Right forelimb (tissue), 1 donor: Measurements from ENCODE around the gene SPATA1.
A peak's percentile ranks its signal among the peaks of the same experiment; 100 is the strongest.
"Not testable (repeated sequence)": the region's sequence is repeated elsewhere in the genome, so short reads cannot be mapped to it uniquely, and the experiment has no call there.

Source experiments
- DNase-seq: peaks from one replicate; pipeline ENCODE4 v3.0.0-alpha.2; 2018

Gene SPATA1

DNA sequence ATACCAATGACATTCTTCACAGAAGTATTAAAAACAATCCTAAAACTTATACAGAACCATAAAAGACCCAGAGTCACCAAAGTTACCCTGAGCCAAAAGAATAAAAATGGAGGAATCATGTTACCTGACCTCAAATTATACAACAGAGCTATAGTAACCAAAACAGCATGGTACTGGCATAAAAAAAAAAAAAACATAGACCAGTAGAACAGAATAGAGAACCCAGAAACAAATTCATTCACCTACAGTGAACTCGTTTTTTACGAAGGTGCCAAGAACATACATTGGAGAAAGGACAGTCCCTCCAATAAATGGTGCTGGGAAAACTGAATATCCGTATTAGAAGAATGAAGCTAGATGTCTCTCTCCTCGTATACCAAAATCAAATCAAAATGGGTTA, 2.8 kb downstream of the SPATA1 start:
- DNase-seq = no peak

DNA sequence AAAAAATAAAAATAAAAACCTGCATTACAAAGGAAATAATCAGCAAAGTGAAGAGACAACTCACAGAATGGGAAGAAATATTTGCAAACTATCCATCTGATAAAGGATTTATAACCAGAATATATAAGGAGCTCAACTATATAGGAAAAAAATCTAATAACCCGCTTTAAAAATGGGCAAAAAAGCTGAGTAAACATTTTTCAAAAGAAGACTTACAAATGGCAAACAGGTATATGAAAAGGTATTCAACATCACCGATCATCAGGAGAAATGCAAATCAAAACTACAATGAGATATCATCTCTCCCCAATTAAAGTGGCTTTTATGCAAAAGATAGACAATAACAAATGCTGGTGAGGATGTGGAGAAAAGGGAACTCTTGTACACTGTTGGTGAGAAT, 4.0 kb downstream of the SPATA1 start:
- DNase-seq = no peak

DNA sequence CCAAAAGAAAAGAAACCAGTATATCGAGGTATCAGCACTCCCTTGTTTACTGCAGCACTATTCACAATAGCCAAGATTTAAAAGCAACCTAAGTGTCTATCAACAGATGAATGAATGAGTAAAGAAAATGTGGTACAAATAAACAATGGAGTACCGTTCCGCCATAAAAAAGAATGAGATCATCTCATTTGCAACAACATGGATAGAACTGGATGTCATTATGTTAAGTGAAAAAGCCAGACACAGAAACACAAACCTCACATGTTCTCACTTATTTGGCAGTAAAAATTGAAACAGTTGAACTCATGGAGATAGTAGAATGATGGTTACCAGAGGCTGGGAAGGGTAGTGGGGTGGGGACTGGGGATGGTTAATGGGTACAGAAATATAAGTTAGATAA, 4.5 kb downstream of the SPATA1 start:
- DNase-seq = no peak

DNA sequence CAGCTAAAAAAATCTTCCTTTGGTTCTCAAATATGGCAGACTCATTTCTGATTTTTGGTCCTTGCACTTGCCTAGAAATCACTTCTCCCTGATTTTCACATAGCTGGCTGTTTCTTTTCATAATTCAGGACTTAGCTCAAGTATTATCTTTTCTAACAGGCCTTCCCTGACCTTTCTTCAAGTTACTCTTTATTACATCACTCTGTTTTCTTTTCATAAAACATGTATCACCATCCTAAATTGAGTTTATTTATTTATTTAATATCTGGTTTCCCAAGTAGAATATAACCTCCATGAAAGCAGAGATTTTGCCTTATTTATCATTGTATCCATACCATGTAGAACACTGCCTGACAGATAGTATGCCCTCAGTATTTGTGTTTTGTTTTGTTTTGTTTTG, 18.4 kb downstream of the SPATA1 start:
- no peak for DNase-seq

DNA sequence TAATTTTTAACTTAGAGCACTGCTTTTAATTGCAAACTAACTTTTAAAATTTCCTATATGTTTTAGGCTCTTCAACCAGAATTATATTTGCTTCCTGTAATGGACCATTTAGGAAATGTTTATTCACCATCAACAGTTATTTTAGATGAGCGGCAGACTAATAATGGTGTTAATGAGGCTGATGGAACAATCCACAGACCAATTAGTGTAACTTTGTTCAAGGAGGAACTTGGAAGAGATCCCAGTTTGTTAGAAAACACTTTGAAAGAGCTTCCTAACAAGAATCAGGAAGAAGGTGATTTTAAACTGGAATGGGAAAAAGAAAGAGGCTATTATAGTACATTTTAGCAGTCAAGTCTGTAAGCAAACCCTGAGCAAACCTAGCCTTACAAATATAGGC, 19.6 kb downstream of the SPATA1 start:
- DNase-seq = no peak

DNA sequence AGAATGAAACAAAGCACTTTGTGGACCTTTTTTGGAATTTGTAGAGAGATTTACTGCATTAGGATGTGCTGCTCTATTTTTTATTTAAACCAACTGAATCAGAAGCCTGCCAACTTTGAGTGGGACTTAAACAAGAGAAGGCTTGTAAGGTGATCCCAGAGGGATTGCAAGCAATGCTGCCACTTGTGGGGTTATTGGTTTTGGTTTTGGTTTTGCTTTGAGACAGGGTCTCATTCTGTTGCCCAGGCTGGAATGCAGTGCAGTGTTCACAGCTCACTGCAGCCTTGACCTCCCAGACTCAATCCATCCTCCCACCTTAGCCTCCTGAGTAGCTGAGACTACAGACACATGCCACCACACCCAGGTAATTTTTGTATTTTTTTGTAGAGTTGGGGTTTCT, 32.4 kb downstream of the SPATA1 start:
- no peak for DNase-seq

DNA sequence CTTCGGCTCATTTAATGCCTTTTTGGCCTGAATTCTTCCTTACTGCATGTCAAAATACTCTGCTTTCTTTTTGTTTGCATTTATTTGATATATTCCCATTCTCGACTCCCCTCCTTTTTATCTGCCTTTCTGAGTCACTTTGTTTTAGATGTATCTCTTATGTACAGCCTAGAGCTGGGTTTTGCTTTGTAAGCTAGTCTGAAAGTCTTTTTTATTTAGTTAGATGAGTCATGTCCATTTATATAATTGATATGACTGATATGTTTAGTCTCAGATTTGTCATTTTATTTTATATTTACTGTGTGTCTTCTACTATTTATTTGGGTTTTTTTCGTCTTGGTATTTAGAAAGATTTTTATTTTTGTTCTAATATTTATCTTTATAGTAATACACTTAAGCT, 33.8 kb downstream of the SPATA1 start:
- no peak for DNase-seq

DNA sequence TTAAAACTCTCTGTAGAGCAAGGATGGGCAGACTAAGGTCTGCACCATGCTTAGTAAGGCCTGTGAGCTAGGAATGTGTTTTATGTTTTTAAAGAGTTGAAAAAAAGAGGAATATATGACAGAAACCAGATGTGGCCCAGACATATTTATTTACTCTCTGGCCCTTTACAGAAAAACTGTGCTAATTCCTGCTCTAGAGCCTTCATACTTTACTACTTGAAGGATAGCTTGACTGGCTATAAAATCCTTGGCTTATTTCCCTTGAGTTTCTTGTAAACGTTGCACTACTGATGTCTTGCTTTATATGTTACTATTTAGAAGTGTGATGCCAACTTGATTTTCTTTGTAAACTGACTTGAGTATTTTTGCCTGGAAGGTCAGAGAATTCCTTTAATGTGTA, 34.6 kb downstream of the SPATA1 start:
- DNase-seq = no peak

DNA sequence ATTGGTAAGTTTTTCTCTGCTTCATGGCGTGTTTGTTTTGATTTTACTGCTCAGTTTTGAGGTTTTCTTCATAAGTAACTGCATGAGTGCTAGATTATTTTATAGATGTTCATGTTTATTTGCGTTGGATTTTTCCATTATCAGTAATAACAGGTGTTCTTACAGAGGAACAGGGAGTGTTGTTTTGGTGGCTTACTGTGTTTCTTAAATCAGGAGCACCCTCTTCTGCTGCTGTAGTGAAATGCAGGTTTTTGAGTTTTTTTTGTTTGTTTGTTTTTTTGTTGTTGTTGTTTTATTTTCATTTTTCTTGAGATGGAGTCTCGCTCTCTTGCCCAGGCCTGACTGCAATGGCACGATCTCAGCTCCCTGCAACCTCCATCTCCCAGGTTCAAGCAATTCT, 35.5 kb downstream of the SPATA1 start:
- no peak for DNase-seq

DNA sequence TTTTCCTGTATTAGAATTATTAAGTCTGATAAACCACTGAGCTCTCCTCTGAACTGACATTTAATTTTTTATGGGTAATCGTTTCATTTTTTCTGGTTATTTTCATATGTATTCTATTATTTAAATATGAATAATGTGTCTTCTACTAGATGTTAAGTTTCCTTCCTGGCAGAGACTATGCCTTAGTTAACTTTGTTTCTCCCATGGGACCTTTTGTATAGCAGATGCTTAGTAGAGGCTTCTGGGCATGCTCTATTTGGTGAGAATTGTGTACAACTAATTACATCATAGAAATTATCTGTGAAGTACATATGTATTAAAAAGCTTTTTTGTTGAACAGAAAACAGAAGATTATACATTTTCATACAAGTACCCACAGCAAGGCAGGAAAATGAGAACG, 44.6 kb downstream of the SPATA1 start:
- DNase-seq = no peak

DNA sequence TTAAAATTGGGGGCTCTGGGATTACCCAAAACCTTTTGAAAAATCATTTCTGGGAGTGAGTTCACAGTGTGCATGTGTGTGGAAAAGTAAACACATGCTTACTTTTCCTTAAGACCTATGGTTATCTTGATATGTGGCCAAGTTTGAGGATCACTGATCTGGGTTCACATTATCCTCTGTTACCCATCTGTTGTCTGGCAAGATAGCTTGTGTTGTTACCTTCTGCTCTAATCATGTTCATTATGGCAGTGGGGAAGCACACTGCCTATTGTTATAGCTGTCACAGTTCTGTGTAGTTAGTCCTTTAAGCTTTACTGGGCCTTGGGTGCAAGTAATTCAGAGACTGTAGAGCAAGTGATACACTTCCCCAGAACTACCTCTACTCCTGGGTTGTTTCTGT, 63.0 kb downstream of the SPATA1 start:
- no peak for DNase-seq

DNA sequence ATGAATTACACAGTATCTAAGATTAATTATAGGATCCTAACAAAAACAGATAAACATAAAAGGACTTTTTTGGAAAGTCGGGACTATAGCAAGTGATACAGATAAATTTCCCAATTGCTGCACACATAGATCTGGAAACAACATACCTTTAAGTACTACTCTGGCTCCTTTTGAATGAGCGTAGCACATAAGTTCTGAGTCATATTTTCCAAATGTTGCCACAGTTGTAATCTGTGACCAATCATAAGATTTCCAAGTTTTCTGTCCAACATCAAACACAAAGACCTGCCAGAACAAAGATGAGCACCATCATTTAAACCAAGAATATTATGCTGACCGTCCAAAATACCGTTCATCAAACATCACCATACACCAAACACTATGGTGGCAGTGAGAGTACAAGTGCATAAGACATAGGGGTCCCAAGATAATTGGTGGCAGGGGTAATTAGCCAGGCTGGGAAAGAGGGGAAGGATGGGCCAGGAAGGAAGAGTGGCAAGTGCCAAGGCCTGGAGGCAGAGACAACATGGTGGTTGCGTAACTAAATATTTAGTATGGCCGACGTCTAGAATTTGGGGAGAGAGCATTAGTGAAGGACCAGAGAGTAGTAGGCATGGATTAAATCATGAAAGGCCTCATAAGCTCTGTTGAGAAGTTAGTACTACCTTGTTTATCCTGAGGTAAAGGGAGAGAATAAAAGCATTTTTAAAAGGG, 64.4 kb downstream of the SPATA1 start:
- DNase-seq = no peak

DNA sequence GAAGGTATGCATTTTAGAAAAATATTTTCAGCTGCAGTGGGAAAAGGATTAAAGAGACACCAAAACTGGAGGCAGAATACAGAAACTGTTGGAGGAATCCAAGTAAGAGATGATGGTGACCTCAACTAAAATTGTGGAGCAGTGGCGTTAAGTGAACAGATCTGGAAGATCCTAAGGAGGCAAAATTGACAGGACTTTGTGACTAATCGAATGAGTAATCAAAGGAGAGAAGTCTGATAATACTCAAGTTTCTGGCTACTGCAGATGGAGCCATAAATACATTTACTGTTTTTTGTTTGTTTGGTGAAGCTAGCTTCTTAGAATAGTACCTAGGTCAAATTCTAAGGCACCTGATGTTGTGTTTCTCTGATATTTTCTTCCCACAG, 65.0 kb downstream of the SPATA1 start:
- DNase-seq = no peak

DNA sequence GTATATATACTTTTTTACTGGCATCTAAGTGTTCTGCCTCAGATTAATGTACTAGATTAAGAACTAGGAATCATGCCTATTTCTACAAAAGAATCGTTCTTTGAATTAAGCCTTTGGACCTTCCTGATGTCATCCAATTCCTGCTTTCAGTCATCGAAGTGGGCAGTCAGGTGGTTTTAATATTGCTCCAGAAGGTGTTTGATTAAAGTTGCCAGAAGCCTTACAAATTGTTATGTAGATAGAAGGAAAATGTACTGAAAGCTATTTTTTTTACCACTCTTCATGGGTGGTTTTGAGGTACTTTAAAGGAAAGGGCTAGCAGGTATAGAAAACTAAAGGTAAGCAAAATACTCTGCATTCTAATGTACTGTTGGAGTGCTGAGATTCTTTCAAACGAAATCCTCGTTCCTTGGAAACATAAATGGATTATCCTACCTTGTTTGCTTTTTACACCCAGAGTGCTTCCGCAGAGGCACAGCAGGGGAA, 67.3 kb downstream of the SPATA1 start:
- DNase-seq = no peak

DNA sequence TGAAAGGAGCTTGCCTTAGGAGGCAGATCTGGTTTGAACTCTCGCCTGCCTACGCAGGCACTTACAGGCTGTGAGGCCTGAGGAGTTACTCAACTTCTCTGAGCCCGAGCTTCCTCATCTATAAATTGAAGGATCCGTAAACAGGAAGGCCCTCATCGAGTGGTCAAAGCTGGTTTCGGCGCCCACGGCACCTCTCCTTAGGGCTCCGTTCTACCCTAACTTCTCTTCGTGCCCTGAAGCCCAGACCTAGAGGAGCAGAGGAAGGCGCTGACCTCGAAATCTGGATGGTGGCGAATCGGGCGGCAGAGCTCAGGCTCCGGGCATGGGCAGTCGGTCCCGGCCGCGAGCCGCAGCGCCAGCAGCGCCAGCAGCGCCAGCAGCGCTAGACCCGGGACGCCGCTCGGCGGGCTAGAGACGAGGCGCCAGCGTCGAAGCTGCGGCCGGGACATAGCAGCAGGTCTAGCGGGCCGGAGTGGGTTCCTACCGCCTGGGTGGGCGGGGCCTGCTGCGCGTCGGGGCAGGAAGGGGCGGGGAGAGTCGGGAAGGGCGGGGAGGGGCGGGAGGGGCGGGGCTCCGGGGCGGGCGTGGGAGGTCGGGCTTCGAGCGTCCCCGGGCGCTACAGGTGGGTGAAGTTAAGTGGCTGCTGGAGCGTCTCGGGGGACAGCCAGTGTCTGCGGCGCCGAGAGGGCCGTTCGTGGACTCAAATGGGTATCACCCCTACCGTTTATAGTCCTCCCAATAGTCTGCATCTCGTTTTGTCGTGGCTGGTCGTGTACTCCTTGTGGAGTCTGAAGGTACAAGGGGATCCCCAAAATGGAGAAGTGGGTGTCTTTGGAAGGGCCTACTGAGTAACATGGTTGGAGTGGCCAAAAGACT, 68.0 kb downstream of the SPATA1 start, which contains the start of gene CTBS:
TSS of gene CTBS (minus strand) at position 474 of the 876 bp plus-strand sequence. CDS start at position 449, 25 bp downstream.
- DNase-seq = peak; percentile 93

DNA sequence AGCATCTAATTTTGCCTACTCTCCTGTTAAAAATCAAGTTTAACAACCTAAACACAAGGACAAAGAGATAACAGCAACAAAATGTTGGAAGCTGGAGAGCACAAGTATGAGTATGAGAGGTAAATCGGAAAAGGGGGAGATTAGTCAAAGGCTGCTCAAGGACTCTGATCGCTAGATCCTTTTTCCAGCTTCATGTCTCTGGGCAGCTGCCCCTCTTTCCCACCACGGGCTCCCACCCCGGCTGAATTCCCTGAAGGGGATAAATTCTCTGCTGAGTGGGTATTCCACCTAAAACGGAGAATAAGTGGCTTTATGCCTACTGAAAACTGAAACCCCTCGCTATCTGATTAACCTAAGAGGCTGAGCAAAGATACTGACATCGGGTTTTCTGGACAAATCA, 68.8 kb downstream of the SPATA1 start:
- no peak for DNase-seq

DNA sequence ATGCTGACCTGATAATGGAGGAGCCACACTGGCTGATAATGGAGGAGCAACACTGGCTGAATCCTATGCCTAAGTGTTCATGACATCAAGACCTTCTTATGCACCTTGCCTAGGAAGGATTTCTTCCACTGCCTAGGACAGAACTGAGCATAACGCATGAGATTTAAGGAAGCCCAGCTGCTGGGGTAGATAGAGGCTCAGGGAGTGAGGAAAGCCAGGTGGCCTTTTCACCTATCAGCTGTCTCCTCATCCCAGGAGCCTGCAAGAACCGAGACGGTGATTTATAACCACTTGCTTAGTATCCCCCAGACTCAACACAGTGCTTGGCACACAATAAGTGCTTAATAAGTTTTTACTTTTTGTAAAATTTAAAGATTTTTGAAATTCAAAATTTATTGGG, 75.5 kb downstream of the SPATA1 start:
- DNase-seq = no peak

DNA sequence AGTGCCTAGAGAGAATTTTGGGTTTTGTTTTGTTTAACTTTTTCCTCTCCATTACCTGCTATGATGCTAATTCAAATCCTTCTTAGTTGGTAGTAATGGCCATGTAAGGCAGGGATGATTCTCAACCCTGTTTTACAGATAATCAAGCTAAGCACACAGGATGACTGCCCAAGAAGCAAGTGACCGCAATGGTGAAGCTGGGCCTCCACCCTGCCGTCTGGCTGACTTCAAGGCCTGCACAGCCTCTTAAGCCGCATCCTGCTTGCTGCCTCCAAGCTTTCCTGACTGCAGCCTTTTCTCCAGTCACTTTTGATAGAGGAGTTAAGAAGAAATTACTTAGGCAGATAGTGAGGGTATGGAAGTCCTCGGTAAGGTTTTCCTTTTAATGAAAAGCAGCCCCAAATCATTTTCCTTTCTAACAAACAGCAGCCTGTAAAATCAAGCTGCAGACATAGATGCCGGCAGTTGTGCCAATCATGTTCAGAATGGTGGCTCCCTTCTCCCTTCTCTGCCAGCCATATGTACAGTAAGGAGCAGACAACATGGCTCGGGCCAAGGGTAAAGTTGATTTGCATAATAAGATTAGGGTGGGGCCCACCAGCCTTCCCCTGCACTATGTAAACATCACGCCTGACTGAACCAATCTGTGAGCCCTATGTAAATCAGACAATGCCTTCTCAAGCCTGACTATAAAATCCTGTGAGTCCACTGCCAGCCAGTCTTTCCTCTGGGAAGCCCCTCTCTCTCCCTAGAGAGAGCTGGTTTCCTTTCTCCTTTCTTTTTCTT, 76.8 kb downstream of the SPATA1 start:
- DNase-seq = no peak

DNA sequence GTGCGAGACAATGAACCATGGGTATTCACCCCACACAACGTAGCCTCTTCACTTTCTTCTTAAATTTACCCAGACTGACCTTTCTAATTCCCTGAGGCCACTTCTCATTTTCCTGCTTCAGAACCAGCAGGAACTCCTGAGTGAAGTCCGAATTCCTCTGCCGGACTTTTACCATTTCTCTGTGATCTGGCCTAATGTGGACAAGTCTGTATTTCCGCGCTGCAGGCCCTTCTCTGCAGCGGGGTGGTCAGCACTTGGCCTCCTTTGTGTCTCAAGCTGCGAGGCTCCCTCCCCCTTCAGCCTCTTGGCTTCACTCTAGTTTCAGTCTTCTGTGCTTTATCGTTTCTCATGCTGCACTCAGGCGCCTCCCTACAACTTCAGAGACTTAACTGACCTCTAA, 77.5 kb downstream of the SPATA1 start:
- no peak for DNase-seq

DNA sequence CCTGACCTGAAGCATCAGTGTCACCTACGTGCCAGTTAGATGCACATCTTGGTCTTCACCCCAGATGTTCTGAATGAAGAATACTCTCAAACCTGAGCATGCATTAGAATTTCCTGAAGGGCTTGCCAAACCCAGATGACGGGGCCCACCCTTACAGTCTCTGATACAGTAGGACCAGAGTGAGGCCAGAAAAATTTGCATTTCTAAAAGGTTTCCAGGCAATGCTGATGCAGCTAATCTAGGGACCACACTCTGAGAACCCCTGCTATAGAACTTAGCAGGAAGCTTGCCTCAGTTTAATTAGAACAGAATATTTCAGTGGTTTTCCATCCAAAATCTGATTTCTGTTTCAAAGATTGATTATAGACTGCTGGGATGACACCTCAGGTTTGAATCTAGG, 77.9 kb downstream of the SPATA1 start:
- no peak for DNase-seq

DNA sequence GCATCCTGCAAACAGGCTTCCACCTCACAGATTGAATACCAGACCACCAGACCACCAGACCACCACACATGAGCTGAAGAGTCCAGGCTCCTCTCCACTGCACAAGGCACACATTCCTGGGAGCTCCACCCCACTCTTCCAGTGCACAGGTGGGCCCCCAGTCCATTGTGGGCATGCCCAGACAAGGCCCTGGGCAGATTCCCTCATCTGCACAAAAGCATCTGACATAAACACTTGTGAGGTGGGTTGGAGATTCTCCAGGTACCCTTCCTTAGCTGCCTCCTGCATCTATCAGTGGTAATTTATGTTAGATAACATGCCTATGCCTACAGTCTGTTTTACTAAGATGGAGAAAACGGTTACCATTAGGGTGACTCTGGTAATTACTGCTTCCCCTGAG, 79.6 kb downstream of the SPATA1 start:
- DNase-seq = no peak

DNA sequence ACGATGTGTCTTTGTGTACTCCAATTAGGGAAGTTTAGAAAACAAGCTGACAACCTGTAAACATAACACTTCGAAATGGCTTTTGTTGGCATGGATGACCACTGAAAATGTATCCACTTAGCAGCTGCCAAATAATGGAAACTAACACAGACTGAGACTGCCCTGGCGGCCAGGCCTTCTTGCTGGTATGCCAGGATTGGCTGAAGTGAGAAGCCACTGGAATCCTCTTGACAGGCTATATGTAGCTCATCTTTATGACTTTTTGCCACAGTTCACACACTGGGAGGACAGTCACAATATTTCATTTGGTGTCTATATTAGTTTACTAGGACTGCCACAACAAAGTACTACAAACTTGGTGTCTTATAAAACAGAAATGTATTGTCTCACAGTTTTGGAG, 80.9 kb downstream of the SPATA1 start:
- DNase-seq = no peak

DNA sequence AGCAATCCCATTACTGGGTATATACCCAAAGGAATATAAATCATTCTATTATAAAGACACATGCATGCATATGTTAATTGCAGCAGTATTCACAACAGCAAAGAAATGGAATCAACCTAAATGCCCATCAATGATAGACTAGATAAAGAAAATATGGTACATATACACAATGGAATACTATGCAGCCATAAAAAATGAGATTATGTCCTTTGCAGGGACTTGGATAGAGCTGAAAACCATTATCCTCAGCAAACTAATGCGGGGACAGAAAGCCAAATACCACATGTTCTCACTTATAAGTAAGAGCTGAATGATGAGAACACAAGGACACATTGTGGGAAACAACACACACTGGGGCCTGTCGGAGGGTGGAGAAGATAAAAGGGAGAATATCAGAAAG, 88.8 kb downstream of the SPATA1 start:
- not testable (repeated sequence) for DNase-seq
